Measurements from ENCODE around the gene ST6GALNAC3.

Gene ST6GALNAC3

DNA sequence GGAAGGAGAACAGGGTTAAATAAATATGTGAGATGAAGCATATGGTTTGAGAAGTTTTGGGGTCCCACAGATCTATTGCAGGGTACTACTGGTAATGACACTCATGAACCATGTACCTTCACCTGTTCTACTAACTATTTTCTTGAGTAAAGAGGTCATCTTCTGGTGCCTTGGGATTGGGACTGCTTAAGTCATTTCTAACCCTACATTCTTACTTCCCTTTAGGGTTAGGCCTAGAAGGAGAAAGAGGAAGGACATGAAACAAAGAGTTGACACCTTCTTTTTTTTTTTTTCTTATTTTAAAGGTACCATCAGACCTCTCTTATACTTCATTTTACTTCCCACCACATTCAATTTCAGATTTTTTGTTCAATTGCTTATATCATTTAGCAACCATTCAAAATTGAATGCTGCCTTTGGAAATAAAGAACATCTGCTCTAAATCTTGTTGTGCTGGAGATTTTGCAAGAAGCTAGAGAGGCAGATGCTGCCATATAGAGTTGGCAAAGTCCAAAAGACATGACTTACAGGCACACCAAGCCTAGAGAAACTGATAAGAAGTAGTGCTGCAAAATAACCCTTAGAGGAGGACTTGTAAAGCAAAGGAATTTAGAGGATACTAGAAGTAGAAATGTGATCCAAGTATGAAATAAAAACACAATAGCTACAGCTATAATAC lies 418.3 kb downstream of the ST6GALNAC3 start:
- TF ChIP-seq CTCF (IDR thresholded peaks at IDR 0.05; ENCODE audit: control insufficient read depth, insufficient read depth, low read depth, low read length, missing control alignments): no peak
- DNase-seq (ENCODE audit: low read depth): no peak
- H3K4me3 ChIP-seq (ENCODE audit: control insufficient read depth, low read depth, low read length): no peak overlapping the region

- H3K4me3 ChIP-seq (ENCODE audit: control insufficient read depth, low read depth, low read length): no peak overlapping the region
- no peak for TF ChIP-seq CTCF (IDR thresholded peaks at IDR 0.05; ENCODE audit: control insufficient read depth, insufficient read depth, low read depth, low read length, missing control alignments)
- DNase-seq (ENCODE audit: low read depth): no peak
Observed at GRCh38 chr1:76494807-76495206, 420.3 kb downstream of the ST6GALNAC3 start.

DNA sequence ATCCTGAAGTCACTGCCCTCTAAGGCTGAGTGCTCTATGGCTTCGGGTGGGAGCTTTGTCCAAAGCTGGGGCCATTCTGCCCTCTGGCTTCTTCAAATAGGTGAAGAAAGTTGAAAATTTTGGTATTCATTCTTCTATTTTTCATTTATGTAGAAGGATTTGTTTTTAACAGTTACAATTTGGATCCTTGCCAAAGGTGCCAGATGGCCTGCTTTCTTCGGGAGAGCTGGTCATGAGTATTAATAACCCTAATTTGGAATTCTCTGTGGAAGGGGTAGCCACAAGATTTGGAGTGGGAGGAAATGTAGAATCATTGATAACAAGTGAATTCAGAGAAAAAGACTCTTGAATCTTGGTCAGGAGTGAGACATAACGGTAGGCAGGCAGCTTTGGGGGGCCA lies 422.3 kb downstream of the ST6GALNAC3 start:
- TF ChIP-seq CTCF (IDR thresholded peaks at IDR 0.05; ENCODE audit: control insufficient read depth, insufficient read depth, low read depth, low read length, missing control alignments): no peak
- no peak overlapping the region for H3K4me3 ChIP-seq (ENCODE audit: control insufficient read depth, low read depth, low read length)
- no peak for DNase-seq (ENCODE audit: low read depth)

GRCh38 chr1:76500116-76500515 lies 425.6 kb downstream of the ST6GALNAC3 start:
- no peak for DNase-seq (ENCODE audit: low read depth)
- H3K4me3 ChIP-seq (ENCODE audit: control insufficient read depth, low read depth, low read length): no peak overlapping the region
- TF ChIP-seq CTCF (IDR thresholded peaks at IDR 0.05; ENCODE audit: control insufficient read depth, insufficient read depth, low read depth, low read length, missing control alignments): no peak

- DNase-seq (ENCODE audit: low read depth): no peak
- no peak overlapping the region for H3K4me3 ChIP-seq (ENCODE audit: control insufficient read depth, low read depth, low read length)
- TF ChIP-seq CTCF (IDR thresholded peaks at IDR 0.05; ENCODE audit: control insufficient read depth, insufficient read depth, low read depth, low read length, missing control alignments): no peak
Observed at GRCh38 chr1:76501136-76501535, 426.6 kb downstream of the ST6GALNAC3 start.

GRCh38 chr1:76501586-76502219 lies 427.2 kb downstream of the ST6GALNAC3 start:
- TF ChIP-seq CTCF (IDR thresholded peaks at IDR 0.05; ENCODE audit: control insufficient read depth, insufficient read depth, low read depth, low read length, missing control alignments): no peak
- H3K4me3 ChIP-seq (ENCODE audit: control insufficient read depth, low read depth, low read length): no peak overlapping the region
- no peak for DNase-seq (ENCODE audit: low read depth)
